GM12865 (cell line): ENCODE data around the gene MAST1.

Experiments used
- DNase-seq: peaks from one replicate; pipeline ENCODE4 v3.0.0; 2010; ENCODE audit warnings: low read depth
- H3K4me3 ChIP-seq: 2 replicates; pipeline ENCODE4 v1.5.1; 2011; ENCODE audit warnings: mild to moderate bottlenecking, low read depth, low read length, control low read depth
- CTCF ChIP-seq: IDR thresholded peaks from 2 replicates; pipeline ENCODE4 v1.5.1; 2011; ENCODE audit warnings: low read length, control low read depth, low read depth, inconsistent platforms; ENCODE audit not compliant: insufficient read depth; ENCODE audit errors: missing control alignments

MAST1 gene

GRCh38 chr19:12792051-12792852 lies 46.1 kb upstream of the MAST1 start:
- H3K4me3 ChIP-seq, result peak overlapping the region; percentile 95
- no peak for TF ChIP-seq CTCF
- peak; percentile 93 for DNase-seq

GRCh38 chr19:12792853-12793289 lies 45.4 kb upstream of the MAST1 start:
- no peak for TF ChIP-seq CTCF
- no peak for DNase-seq
- H3K4me3 ChIP-seq, result peak overlapping the region; percentile 95

- DNase-seq, result peak; percentile 96
- no peak for TF ChIP-seq CTCF
- peak overlapping the region; percentile 95 for H3K4me3 ChIP-seq
Observed at GRCh38 chr19:12793290-12794195, 44.8 kb upstream of the MAST1 start.

GRCh38 chr19:12794196-12794941 lies 43.9 kb upstream of the MAST1 start:
- DNase-seq, result no peak
- no peak for TF ChIP-seq CTCF

GRCh38 chr19:12794971-12795381 lies 43.3 kb upstream of the MAST1 start:
- DNase-seq, result no peak
- H3K4me3 ChIP-seq, result no peak overlapping the region
- TF ChIP-seq CTCF, result no peak

More at GRCh38 chr19:12794196-12794941, 43.9 kb upstream of the MAST1 start:
- H3K4me3 ChIP-seq, result peak overlapping the region; percentile 95
